Spinal cord (tissue), 10 donors: ENCODE measurements around the gene NFIX. TPM values are rescaled to one million over a fixed set of nuclear protein-coding genes. Genes with fewer than 3 reads are reported as not detected.

Experiments
- DNase-seq, 6 donors: peaks; one replicate each; pipeline versions ENCODE4 v3.0.0 to v3.0.0-alpha.2; 2013 to 2015; ENCODE audit warnings: low spot score in 6 of 6, low read depth in 4 of 6
- H3K27ac ChIP-seq: one replicate; pipeline ENCODE4 v1.5.1; 2013; ENCODE audit warnings: low read depth, low read length, control low read depth
- H3K27me3 ChIP-seq: one replicate; pipeline ENCODE4 v1.6.1; 2013; ENCODE audit warnings: low read length; ENCODE audit not compliant: control insufficient read depth, insufficient read depth
- H3K36me3 ChIP-seq: one replicate; pipeline ENCODE4 v1.6.1; 2013; ENCODE audit warnings: low read length; ENCODE audit not compliant: control insufficient read depth, insufficient read depth
- H3K4me1 ChIP-seq: one replicate; pipeline ENCODE4 v1.6.1; 2013; ENCODE audit warnings: low read length; ENCODE audit not compliant: control insufficient read depth, insufficient read depth
- H3K4me3 ChIP-seq: one replicate; pipeline ENCODE4 v1.5.1; 2013; ENCODE audit warnings: low read depth, low read length, control low read depth
- H3K9me3 ChIP-seq: one replicate; pipeline ENCODE4 v1.6.1; 2013; ENCODE audit warnings: low read length; ENCODE audit not compliant: control insufficient read depth, insufficient read depth
- WGBS: methylation state at CpG from one replicate; pipeline ENCODE4 v1.1.5; 2013; ENCODE audit warnings: missing lambda C conversion rate; ENCODE audit not compliant: insufficient coverage; 5-methylcytosine and 5-hydroxymethylcytosine counted together
- polyA plus RNA-seq, 2 donors: library from polyadenylated mRNA; unstranded; fragments of 120-200 nt; gene quantifications; one replicate each; pipeline ENCODE4 v1.2.1, GENCODE V29; 2013; ENCODE audit not compliant: insufficient read length in 2 of 2
- total RNA-seq, 2 donors: library from RNA; depleted of rRNA in 1 of 2; stranded (reverse); fragments of 120-200 nt in 1 of 2; fragments of >200 nt in 1 of 2; gene quantifications; one replicate each; pipeline versions ENCODE4 v1.2.3 to v1.2.4, GENCODE V29; 2013 to 2014
- donor health status: healthy.

The NFIX gene
- total and polyA plus RNA-seq, 4 donors: 53.3 to 198 (median 118) TPM

DNA sequence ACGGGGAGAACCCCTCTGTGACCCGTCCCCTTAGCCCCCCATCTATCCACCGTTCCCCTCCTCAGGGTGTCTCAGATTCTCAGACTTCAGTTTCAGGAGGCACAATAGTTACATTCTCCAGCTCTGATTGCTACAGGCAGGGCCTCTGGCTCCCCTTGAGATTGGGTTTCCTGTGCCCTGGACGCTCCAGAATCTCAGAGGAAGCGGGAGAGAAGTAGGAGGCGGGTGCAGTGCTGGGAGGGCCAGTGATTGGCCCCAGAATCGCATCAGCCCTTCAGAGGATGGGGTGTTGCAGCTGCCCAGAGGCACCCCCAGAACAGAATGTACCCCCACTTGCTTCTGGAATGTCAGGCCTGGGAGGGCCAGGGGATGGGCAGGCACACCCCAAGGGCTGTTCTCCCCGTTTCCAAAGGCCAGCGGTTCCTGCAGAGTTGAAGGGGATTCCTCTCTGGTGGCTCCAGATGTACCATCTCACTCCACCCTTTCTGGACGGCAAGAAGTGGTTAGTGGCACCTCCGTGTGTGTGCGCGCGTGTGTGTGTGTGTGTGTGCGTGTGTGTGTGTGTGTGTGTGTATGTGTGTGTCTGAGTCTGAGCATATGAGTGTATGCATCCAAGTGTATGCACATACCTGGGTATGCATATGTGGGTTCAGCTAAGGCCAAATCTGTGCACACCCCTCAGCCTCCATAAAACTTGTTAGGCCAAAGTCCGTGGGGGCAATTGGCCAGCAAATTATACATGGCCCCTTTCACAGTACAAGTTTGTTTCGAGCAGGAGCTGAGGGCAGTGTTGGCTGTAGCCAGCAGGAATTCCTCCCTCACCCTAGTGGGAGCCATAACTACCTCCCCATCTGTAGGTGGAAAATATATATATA, 71.9 kb downstream of the NFIX start:
- DNase-seq: no peak
- H3K27me3 ChIP-seq: no peaks in the 10 kb centered on the region
- peaks cover 100% of the 10 kb centered on the region for H3K4me1 ChIP-seq
- H3K36me3 ChIP-seq: peaks cover 38% of the 10 kb centered on the region
- H3K4me3 ChIP-seq: no peak overlapping the region
- H3K9me3 ChIP-seq: no peaks in the 10 kb centered on the region
- 57% methylated on average over 12 of the region's 17 CpGs for WGBS
- H3K27ac ChIP-seq: peak overlapping the region; percentile 90

DNA sequence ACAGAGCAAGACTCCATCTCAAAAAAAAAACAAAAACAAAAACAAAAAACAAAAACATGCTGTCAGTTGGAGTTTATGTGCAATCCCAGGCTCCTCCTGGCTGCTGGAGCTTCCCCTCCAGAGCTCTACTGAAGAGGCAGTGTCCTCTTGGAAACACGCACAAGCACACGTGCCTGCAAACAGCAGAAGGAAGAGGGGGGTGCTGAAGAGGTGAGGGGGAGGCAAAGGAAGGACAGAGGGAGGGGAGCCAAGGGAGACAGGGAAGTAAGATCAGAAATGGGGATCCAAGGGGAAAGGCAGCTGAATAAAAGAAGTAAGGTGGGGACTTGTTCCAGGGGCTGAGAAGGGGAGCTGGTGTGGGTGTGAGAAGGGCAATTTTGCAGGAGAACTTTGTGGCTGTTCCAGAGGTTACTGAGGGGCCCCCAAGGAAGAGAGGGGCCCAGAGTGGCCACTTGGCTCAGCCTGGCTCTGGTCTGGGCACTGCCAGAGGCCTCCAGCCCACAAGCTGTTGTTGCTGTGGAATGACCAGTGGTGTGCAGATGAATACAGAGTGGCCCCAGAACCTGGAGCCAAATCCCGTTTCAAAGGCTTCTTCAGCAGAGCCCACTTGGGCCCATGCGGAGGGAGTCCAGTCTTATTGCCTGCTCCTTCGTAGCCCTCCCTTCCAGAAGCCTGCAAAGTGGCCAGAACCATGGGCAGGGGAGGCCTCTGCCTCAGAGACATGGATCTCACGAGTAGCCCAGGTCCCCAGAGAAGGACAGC, 73.0 kb downstream of the NFIX start:
- DNase-seq: peak in 2 of 6 donors; percentile 55 to 78
- no peaks in the 10 kb centered on the region for H3K27me3 ChIP-seq
- peaks cover 100% of the 10 kb centered on the region for H3K4me1 ChIP-seq
- peaks cover 42% of the 10 kb centered on the region for H3K36me3 ChIP-seq
- H3K9me3 ChIP-seq: no peaks in the 10 kb centered on the region
- WGBS: 30% methylated on average over 4 of the region's 6 CpGs
- H3K4me3 ChIP-seq: no peak overlapping the region
- H3K27ac ChIP-seq: peak overlapping the region; percentile 90

DNA sequence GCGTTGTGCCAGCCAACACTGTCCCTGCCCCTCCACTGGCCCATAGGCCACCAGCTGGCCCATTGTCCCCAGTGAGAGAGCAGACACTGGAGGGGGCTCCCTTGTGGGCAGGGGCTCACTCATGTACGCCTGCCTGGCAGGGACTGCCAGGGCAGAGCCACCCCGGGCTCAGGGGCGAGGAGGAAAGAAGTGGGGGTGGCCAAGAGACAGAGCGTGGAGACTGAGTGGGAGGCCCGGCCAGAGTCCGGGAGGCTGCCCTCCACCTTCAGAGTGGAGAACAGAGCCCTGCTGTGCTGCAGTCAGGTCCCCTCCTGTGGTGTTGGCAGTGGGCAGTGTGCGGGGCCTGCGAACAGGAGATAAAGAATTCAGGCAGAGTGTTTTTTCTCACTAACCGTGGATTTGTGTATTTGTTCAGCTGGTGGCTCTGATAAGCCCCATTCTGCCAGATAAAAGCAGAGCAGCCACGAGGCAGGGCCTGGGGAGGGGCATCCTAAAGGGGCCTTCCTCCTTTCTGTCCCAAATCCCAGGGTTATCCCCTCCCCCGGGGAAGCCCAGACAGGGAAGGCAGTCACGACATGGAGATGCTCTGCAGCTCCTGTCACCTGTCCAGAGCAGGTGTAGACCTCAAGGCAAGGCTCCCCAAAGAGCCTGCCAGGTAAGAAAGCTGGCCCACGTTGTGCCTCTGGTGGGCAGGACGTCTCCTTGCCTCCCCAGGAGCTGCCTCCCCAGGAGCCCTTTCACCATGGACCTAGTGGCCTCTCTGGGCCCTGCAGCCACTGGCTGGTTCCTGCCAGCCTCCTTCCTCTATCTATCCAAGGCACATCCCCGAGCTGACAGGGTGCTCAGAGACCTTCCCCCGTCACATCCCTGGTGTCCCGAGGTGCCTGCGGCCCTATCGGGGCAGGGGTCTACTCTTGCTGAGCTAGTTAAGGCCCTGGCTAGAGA, 74.4 kb downstream of the NFIX start:
- Histone ChIP-seq H3K27me3 (no peaks in the 10 kb centered on the region), H3K27ac (peak overlapping the region; percentile 90), H3K4me3 (no peak overlapping the region), H3K4me1 (peaks cover 99% of the 10 kb centered on the region), H3K36me3 (peaks cover 49% of the 10 kb centered on the region), H3K9me3 (no peaks in the 10 kb centered on the region)
- peak in 2 of 6 donors; percentile 50 to 60 for DNase-seq
- WGBS: 36% methylated on average over 19 of the region's 20 CpGs

- Histone ChIP-seq H3K4me3 (no peak overlapping the region), H3K36me3 (peaks cover 51% of the 10 kb centered on the region), H3K9me3 (no peaks in the 10 kb centered on the region), H3K4me1 (peaks cover 97% of the 10 kb centered on the region), H3K27ac (peak overlapping the region; percentile 90), H3K27me3 (no peaks in the 10 kb centered on the region)
- peak in 1 of 6 donors; percentile 85 for DNase-seq
- WGBS: 52% methylated on average over 13 of the region's 32 CpGs
These were observed 75.3 kb downstream of the NFIX start for GRCh38 chr19:13070425-13071140.

DNA sequence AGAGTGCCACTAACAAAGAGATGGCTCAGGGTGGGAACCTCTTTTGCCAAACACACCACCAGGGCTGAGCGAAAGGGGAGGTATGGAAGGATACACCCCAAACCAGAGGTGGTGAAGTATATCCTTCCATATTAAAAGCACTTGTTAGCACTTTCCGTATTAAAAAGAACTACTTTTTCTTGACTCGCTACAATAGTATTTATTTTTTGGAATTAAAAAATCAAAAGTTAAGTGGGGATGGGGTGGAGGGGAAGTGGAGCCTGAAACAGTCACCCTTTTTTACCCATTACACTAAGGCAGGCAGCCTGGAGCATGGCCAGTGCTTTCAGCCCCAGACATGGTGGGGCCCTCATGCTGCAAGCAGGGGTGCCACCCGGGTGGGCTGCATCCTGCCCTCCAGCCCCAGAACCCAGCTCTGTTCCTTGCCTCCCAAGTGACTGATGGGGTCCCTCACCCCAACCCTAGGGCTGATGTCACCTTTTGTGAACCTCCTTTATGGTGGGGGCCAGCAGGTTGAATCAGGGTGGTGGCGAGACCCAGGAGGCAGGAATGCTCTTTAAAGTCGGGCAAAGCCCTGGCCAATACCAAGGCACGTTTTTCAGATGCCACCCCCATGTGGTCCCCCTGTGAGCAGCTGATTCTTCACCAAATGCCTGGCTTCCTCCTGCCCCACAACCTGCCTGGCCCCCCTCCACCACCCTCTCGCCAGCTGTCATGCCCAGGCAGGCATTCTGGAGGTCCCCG, 76.3 kb downstream of the NFIX start:
- peak in 1 of 6 donors; percentile 64 for DNase-seq
- 15% methylated on average over 6 of the region's 9 CpGs for WGBS
- Histone ChIP-seq H3K9me3 (no peaks in the 10 kb centered on the region), H3K27ac (peak overlapping the region; percentile 90), H3K27me3 (no peaks in the 10 kb centered on the region), H3K4me1 (peaks cover 97% of the 10 kb centered on the region), H3K36me3 (peaks cover 57% of the 10 kb centered on the region), H3K4me3 (no peak overlapping the region)

DNA sequence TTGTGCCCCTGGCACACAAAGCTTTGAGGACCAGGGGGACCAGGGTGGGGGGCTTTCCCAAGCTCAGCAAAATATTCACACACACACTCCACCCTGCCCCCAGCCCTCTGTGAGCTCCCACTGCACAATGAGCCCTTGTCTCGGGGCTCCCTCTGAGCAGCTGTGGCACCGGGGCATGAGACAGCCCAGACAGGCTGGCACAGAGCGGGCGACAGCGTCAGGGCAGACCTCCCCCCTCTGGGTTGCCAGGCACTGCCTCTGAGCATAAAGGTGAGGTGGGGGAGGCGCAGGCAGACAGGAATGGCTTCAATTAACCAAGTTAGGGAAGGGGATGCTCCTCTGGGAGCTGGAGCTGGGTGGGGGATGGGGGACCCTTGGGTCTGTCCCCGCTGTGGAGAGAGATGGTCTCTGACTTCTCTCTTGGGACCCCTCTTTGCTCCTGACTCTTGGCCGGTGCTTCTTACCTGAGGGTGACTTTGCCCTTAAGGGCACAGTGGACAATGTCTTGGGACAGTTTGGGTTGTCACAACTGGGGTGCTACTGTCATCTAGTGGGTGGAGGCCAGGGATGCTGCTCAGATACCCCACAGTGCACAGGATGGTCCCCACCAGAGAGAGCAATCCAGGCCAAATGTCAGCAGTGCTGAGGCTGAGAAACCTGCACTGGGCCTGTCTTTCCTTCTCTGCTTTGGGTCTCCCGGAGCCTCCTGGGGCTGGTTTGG, 77.1 kb downstream of the NFIX start:
- 33% methylated on average over 9 of the region's 9 CpGs for WGBS
- Histone ChIP-seq H3K9me3 (no peaks in the 10 kb centered on the region), H3K36me3 (peaks cover 62% of the 10 kb centered on the region), H3K27ac (peak overlapping the region; percentile 90), H3K4me3 (no peak overlapping the region), H3K4me1 (peaks cover 97% of the 10 kb centered on the region), H3K27me3 (no peaks in the 10 kb centered on the region)
- peak in 5 of 6 donors; percentile 65 to 95 (median 83) for DNase-seq

GRCh38 chr19:13073263-13073662, 78.0 kb downstream of the NFIX start:
- Histone ChIP-seq H3K4me1 (peaks cover 97% of the 10 kb centered on the region), H3K27ac (peak overlapping the region; percentile 90), H3K36me3 (peaks cover 70% of the 10 kb centered on the region), H3K27me3 (no peaks in the 10 kb centered on the region), H3K4me3 (no peak overlapping the region), H3K9me3 (no peaks in the 10 kb centered on the region)
- WGBS: 74% methylated on average over 3 of the region's 5 CpGs
- no peak for DNase-seq

GRCh38 chr19:13074378-13074777, 79.1 kb downstream of the NFIX start:
- Histone ChIP-seq H3K27me3 (no peaks in the 10 kb centered on the region), H3K36me3 (peaks cover 75% of the 10 kb centered on the region), H3K4me3 (no peak overlapping the region), H3K27ac (peak overlapping the region; percentile 61), H3K9me3 (no peaks in the 10 kb centered on the region), H3K4me1 (peaks cover 97% of the 10 kb centered on the region)
- WGBS: 86% methylated on average over 2 of the region's 4 CpGs
- no peak for DNase-seq
